HEK293T (cell line): ENCODE measurements around the gene ANGEL1.

Source experiments
- CTCF ChIA-PET: fragments of 350-600 bp; formaldehyde crosslinking; extraction: SDS; loops from one replicate; lab custom pipeline; 2021; ENCODE audit warnings: antibody characterized with exemption, inconsistent platforms; lab: Yijun Ruan, JAX
- POLR2A ChIA-PET: fragments of 350-600 bp; formaldehyde crosslinking; extraction: SDS; loops from one replicate; lab custom pipeline; 2020; ENCODE audit warnings: antibody characterized with exemption, inconsistent platforms; lab: Yijun Ruan, JAX
- DNase-seq: peaks from one replicate; pipeline ENCODE4 v3.0.0; 2012; ENCODE audit warnings: mixed read lengths; ENCODE audit errors: extremely low spot score
- ARNT ChIP-seq: fragments of 450-650 bp; IDR thresholded peaks from 2 replicates; pipeline ENCODE4 v1.6.1; 2017; ENCODE audit warnings: mild to moderate bottlenecking
- BHLHE40 ChIP-seq: fragments of 450-650 bp; IDR thresholded peaks from 2 replicates; pipeline ENCODE4 v1.6.1; 2016; ENCODE audit warnings: mild to moderate bottlenecking, moderate library complexity, borderline replicate concordance
- CTBP1 ChIP-seq: fragments of 450-650 bp; IDR thresholded peaks from 2 replicates; pipeline ENCODE4 v1.6.1; 2016; ENCODE audit warnings: borderline replicate concordance
- ELF4 ChIP-seq: fragments of 450-650 bp; IDR thresholded peaks from 2 replicates; pipeline ENCODE4 v1.6.1; 2017; ENCODE audit warnings: antibody characterized with exemption
- FOXA1 ChIP-seq: fragments of 450-650 bp; IDR thresholded peaks from 2 replicates; pipeline ENCODE4 v1.6.1; 2016; ENCODE audit warnings: mild to moderate bottlenecking
- FOXK2 ChIP-seq: fragments of 450-650 bp; IDR thresholded peaks from 2 replicates; pipeline ENCODE4 v1.6.1; 2016; ENCODE audit warnings: mild to moderate bottlenecking
- FOXM1 ChIP-seq: fragments of 450-650 bp; IDR thresholded peaks from 2 replicates; pipeline ENCODE4 v1.6.1; 2017; ENCODE audit warnings: mild to moderate bottlenecking, borderline replicate concordance
- HDGF ChIP-seq: fragments of 450-650 bp; IDR thresholded peaks from 2 replicates; pipeline ENCODE4 v1.6.1; 2017; ENCODE audit warnings: antibody characterized with exemption, borderline replicate concordance
- L3MBTL2 ChIP-seq: fragments of 450-650 bp; conservative IDR thresholded peaks from 2 replicates; pipeline ENCODE4 v1.6.1; 2016; ENCODE audit warnings: mild to moderate bottlenecking
- LEF1 ChIP-seq: fragments of 450-650 bp; IDR thresholded peaks from 2 replicates; pipeline ENCODE4 v1.6.1; 2017; ENCODE audit warnings: mild to moderate bottlenecking, borderline replicate concordance
- NFRKB ChIP-seq: fragments of 450-650 bp; IDR thresholded peaks from 2 replicates; pipeline ENCODE4 v1.6.1; 2016; ENCODE audit warnings: mild to moderate bottlenecking, moderate library complexity
- PKNOX1 ChIP-seq: fragments of 450-650 bp; IDR thresholded peaks from 2 replicates; pipeline ENCODE4 v1.6.1; 2016
- SP1 ChIP-seq: fragments of 450-650 bp; IDR thresholded peaks from 2 replicates; pipeline ENCODE4 v1.6.1; 2017
- SUZ12 ChIP-seq: fragments of 450-650 bp; IDR thresholded peaks from 2 replicates; pipeline ENCODE4 v1.6.1; 2016; ENCODE audit warnings: mild to moderate bottlenecking
- TARDBP ChIP-seq: fragments of 450-650 bp; IDR thresholded peaks from 2 replicates; pipeline ENCODE4 v1.6.1; 2016
- ZNF384 ChIP-seq: fragments of 450-650 bp; IDR thresholded peaks from 2 replicates; pipeline ENCODE4 v1.6.1; 2016

Gene ANGEL1

GRCh38 chr14:76765461-76765931, 47.2 kb downstream of the ANGEL1 start:
- no peak for TF ChIP-seq ELF4
- no peak for TF ChIP-seq FOXA1
- TF ChIP-seq ZNF384 = no peak
- no peak for TF ChIP-seq FOXM1
- no peak for TF ChIP-seq L3MBTL2
- ChIA-PET POLR2A (interaction anchor here (1.3 kb wide), 1 partner anchor 31 kb away, joined by 5 read pairs; no protein-coding TSS in a partner anchor), CTCF (interaction anchor here (1.6 kb wide), 1 partner anchor 19 kb away, joined by 9 read pairs; no protein-coding TSS in a partner anchor)
- no peak for DNase-seq

- DNase-seq = no peak
- ChIA-PET CTCF (no interaction called here), POLR2A (no interaction called here)
- TF ChIP-seq FOXK2 = no peak
Measured at GRCh38 chr14:76763096-76764041, 49.3 kb downstream of the ANGEL1 start.

GRCh38 chr14:76762411-76763095, 50.1 kb downstream of the ANGEL1 start:
- no peak for DNase-seq
- ChIA-PET CTCF (no interaction called here), POLR2A (interaction anchor here (1.6 kb wide), 1 partner anchor 9 kb away, joined by 6 read pairs; no protein-coding TSS in a partner anchor)
- TF ChIP-seq SP1 (no peak), L3MBTL2 (peak; percentile 66)

- CTCF ChIA-PET = no interaction called here
- TF ChIP-seq FOXM1 = no peak
- no peak for TF ChIP-seq LEF1
- no peak for TF ChIP-seq NFRKB
- TF ChIP-seq SUZ12 = no peak
- TF ChIP-seq FOXK2 = no peak
- no peak for TF ChIP-seq L3MBTL2
- no peak for TF ChIP-seq BHLHE40
- POLR2A ChIA-PET = interaction anchor here (1.6 kb wide), 1 partner anchor 10 kb away, joined by 6 read pairs; no protein-coding TSS in a partner anchor
- no peak for DNase-seq
Measured at GRCh38 chr14:76761960-76762410, 50.7 kb downstream of the ANGEL1 start.

- CTCF ChIA-PET = no interaction called here
Measured at GRCh38 chr14:76761136-76761959, 51.3 kb downstream of the ANGEL1 start, which contains the start of gene VASH1. TSS of gene VASH1 (plus strand) at chr14:76761468. CDS start at chr14:76762822, 1,354 bp downstream.

GRCh38 chr14:76760331-76761135, 52.1 kb downstream of the ANGEL1 start:
- TF ChIP-seq ELF4 (no peak), FOXK2 (no peak), HDGF (no peak), PKNOX1 (no peak), CTBP1 (no peak), L3MBTL2 (no peak), TARDBP (no peak)
- ChIA-PET CTCF (interaction anchor here (0.9 to 1.9 kb wide), 4 partner anchors 8 to 50 kb away, joined by 3 to 6 read pairs (median 4); no protein-coding TSS in a partner anchor), POLR2A (interaction anchor here (1.3 to 1.6 kb wide), 2 partner anchors 11 to 52 kb away, joined by 3 to 6 read pairs; partner anchors contain the start of gene ANGEL1)
- no peak for DNase-seq

More at GRCh38 chr14:76761136-76761959, 51.3 kb downstream of the ANGEL1 start, which contains the start of gene VASH1:
- POLR2A ChIA-PET = interaction anchor here (1.6 kb wide), 1 partner anchor 10 kb away, joined by 6 read pairs; no protein-coding TSS in a partner anchor
- TF ChIP-seq LEF1 (peak; percentile 53; the same call in 1 of the 2 replicates), HDGF (no peak)
- peak; percentile 85 for DNase-seq

GRCh38 chr14:76759589-76759988, 53.1 kb downstream of the ANGEL1 start:
- CTCF ChIA-PET = interaction anchor here (0.9 to 1.9 kb wide), 4 partner anchors 9 to 50 kb away, joined by 3 to 6 read pairs (median 4); no protein-coding TSS in a partner anchor
- POLR2A ChIA-PET = interaction anchor here (1.3 kb wide), 1 partner anchor 53 kb away, joined by 3 read pairs; the partner anchor contains the start of gene ANGEL1
- DNase-seq = no peak
- TF ChIP-seq BHLHE40 (no peak), SUZ12 (no peak), TARDBP (no peak), FOXK2 (no peak), L3MBTL2 (no peak), FOXM1 (no peak), LEF1 (no peak), ELF4 (no peak), ARNT (no peak), FOXA1 (no peak), PKNOX1 (no peak), HDGF (no peak), SP1 (no peak)
